WI38 (cell line): ENCODE results near the gene AK2.
A peak's percentile ranks its signal among the peaks of the same experiment; 100 is the strongest.

Experiments used
- H3K4me3 ChIP-seq: 2 replicates; pipeline ENCODE4 v1.5.1; 2011; ENCODE audit warnings: low read depth, mild to moderate bottlenecking, control low read depth, low read length
- TF ChIP-seq, protein P1 (sequence below): IDR thresholded peaks from 2 replicates; pipeline ENCODE4 v1.5.1; 2012; ENCODE audit warnings: low read depth, mild to moderate bottlenecking, control low read depth, low read length

The AK2 gene

DNA sequence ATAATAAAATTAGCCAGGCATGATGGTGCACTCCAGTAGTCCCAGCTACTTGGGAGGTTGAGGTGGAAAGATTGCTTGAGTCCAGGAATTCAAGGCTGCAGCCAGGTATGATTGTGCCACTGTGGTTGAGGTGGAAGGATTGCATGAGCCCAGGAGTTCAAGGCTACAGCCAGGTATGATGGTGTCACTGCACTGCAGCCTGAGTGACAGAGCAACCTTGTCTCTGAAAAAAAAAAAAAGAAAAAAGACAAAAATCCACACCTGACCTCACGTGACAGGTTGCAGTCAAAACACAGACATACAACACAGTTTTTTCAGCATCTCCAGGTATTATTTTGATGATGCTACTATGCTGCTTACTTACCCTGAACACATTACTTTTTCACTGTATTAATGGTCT is 4.3 kb upstream of the AK2 start:
- TF ChIP-seq, protein P1, sequence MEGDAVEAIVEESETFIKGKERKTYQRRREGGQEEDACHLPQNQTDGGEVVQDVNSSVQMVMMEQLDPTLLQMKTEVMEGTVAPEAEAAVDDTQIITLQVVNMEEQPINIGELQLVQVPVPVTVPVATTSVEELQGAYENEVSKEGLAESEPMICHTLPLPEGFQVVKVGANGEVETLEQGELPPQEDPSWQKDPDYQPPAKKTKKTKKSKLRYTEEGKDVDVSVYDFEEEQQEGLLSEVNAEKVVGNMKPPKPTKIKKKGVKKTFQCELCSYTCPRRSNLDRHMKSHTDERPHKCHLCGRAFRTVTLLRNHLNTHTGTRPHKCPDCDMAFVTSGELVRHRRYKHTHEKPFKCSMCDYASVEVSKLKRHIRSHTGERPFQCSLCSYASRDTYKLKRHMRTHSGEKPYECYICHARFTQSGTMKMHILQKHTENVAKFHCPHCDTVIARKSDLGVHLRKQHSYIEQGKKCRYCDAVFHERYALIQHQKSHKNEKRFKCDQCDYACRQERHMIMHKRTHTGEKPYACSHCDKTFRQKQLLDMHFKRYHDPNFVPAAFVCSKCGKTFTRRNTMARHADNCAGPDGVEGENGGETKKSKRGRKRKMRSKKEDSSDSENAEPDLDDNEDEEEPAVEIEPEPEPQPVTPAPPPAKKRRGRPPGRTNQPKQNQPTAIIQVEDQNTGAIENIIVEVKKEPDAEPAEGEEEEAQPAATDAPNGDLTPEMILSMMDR, result no peak

DNA sequence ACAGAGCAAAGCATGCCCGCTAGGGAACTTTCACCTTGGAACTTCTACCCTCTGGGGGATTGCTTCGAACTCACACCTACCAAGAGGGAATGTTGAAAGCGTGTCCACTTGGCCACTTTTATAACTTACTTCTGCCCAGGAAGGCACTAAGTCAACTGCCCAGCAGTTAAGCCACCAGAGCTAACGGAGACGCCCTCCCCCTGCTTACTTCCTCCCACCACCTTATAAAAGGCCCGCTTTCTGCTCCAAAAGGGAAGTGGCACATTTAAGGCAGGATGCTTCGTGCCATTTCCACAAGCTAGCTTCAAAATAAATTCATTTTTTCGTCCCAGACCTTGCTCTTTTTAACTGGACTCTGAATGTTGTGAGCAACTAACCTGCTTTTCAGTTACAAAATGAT is 3.2 kb upstream of the AK2 start:
- TF ChIP-seq, protein P1, result no peak
- no peak overlapping the region for H3K4me3 ChIP-seq

More for the DNA sequence above, 4.3 kb upstream of the AK2 start:
- H3K4me3 ChIP-seq, result no peak overlapping the region

DNA sequence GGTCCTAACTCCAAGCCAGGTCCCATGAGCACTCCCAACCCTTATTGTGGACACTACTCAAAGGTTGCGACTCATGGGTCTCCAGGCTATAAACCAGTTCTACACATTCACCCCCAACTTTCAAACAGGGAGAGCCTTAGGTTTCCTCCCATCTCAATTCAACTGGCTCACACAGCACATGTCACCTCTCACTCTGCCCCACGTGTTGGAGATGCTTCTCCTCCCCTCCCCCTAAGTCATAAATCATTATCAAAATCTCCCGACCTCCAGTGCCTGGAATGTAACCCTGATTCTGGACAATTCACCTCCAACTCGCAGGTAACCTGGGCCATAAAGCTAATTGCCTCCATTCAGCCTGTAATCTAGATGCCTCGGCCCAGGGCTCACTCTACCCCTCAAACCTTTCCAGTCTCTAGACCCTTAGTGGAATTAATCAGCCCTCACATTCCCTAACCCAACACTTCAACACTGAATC is 595 bp downstream of the AK2 start:
- H3K4me3 ChIP-seq, result peak overlapping the region; percentile 96
- TF ChIP-seq, protein P1, result no peak

DNA sequence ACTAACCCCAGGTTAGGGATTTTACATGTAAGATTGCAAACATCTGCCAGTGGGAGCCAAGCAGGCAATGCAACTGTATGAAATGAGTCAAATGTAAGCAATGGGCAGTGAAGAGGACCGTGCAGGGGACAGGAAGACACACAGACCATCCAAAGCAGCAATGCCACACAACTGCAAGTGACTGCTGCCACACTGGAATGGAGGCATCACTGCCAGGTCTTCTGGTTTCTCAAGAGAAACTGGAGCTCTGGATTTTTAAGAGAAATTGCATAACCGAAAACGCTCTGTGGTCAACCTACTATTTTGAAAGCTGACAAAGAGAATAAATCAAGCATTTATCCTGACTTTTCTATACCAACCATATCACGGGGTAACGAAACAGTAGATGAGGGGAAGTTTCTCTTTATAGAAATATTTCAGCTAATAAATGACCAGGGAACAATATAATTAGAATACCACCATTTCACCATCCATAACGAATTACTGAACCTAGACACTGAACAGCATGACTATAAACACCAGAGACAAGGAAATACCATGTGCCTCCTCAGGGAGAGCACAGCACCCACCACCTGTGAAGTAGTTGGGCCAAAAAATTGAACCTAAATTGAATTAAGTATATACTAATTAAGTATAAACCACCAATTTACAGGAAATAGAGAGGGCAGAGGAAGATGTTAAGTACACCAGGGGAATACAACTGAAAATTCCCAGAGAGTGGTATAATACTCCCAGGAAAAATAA is 4.4 kb downstream of the AK2 start:
- TF ChIP-seq, protein P1, result no peak
- no peak overlapping the region for H3K4me3 ChIP-seq

DNA sequence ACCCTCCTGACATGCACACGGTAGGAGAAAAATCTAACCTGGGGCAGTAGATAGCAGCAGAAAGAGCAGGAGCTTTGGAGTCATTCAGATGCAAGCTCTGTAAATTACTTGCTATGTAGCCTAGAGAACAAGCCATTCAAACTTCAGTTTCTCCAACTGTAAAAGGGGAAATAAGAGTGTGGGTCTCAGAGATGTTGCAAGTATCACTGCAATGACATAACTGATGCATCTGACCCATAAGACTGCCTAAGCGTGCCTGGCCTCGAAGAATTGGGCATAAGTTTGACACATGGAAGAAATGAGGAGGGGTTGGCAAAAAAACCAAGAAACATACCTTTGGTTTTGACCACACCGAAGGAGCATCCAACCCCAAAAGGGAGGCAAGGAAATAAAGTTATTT is 5.2 kb downstream of the AK2 start:
- TF ChIP-seq, protein P1, result no peak
- no peak overlapping the region for H3K4me3 ChIP-seq

DNA sequence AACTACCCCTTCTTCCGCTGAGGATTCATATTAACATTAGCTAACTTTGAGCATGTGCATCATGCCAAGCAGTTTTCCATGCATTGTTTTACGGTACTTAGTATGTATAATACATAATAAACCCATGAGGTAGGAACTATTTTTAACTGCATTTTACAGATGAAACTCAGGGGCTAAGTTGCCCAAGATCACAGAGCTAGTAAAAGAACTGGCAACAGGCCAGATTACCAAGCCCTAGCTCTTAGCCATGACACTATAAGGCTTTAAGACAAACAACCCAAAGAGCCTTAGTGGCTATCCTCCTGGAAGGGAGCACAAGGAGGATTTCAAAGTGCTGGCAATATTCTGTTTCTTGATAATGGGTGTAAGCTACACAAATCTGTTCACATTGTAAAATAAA is 6.1 kb downstream of the AK2 start:
- no peak overlapping the region for H3K4me3 ChIP-seq
- TF ChIP-seq, protein P1, result no peak

DNA sequence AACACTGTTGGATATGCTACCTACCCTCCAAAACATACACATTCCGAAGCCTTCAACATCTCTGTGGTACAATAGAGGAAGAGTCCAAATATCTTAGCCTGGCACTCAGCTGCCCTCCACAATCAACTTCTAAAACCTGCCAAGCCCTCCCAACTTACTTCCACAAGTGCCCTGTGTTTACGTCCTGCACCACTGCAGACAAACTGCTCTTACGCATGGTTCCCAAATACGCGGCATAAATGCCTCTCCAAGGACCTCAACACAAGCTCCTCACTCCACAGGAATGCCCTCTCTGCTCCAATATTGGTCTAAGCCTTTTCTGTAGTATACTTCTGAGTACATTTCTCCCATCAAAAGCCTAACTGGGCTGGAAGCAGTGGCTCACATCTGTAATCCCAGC is 6.8 kb downstream of the AK2 start:
- H3K4me3 ChIP-seq, result no peak overlapping the region
- TF ChIP-seq, protein P1, result no peak
